ENCODE results near the gene NPM1. TPM values are rescaled to one million over a fixed set of nuclear protein-coding genes. Genes with fewer than 3 reads are reported as not detected.
"Not testable (repeated sequence)": the region's sequence is repeated elsewhere in the genome, so short reads cannot be mapped to it uniquely, and the experiment has no call there.

The NPM1 gene
- total RNA-seq, 1 experiment from 2014 or later, result 1,998 TPM

- Histone ChIP-seq H3K9me3 (ENCODE audit: low read depth, low read length, poor library complexity, severe bottlenecking) (no peaks in the 10 kb centered on the region), H3K4me1 (ENCODE audit: insufficient read depth, low read length, poor library complexity, severe bottlenecking) (peaks cover 7% of the 10 kb centered on the region), H3K4me3 (ENCODE audit: low read depth, low read length, poor library complexity, severe bottlenecking) (no peak overlapping the region), H3K27ac (ENCODE audit: low read depth, low read length, poor library complexity, severe bottlenecking) (no peak overlapping the region), H3K36me3 (ENCODE audit: insufficient read depth, low read length, poor library complexity, severe bottlenecking) (peaks cover 74% of the 10 kb centered on the region), H3K27me3 (replicated peaks; ENCODE audit: insufficient read depth, low read depth, low read length, poor library complexity) (no peaks in the 10 kb centered on the region)
- DNase-seq (ENCODE audit: low spot score), result no peak
- POLR2A ChIA-PET (ENCODE audit: low non-redundant PET), result no interaction called here
- TF ChIP-seq EZH2 (IDR thresholded peaks at IDR 0.05; ENCODE audit: borderline replicate concordance, low read depth, low read length, poor library complexity, severe bottlenecking), result no peak
- TF ChIP-seq CTCF (conservative IDR thresholded peaks at IDR 0.05; ENCODE audit: low read depth, low read length), result no peak
- intact Hi-C loops (cut with micrococcal nuclease; ENCODE audit: unreplicated experiment), result no loop called here
- CTCF ChIA-PET, result no interaction called here
- no TSS peak for BruUV-seq (replicated peaks)
These were observed 13.7 kb downstream of the NPM1 start for GRCh38 chr5:171401167-171401947.

- H3K27ac ChIP-seq (ENCODE audit: low read depth, low read length, poor library complexity, severe bottlenecking); H3K9me3 ChIP-seq (ENCODE audit: low read depth, low read length, poor library complexity, severe bottlenecking); DNase-seq (ENCODE audit: low spot score); H3K27me3 ChIP-seq (replicated peaks; ENCODE audit: insufficient read depth, low read depth, low read length, poor library complexity); BruUV-seq (replicated peaks); H3K4me1 ChIP-seq (ENCODE audit: insufficient read depth, low read length, poor library complexity, severe bottlenecking); intact Hi-C loops (cut with micrococcal nuclease; ENCODE audit: unreplicated experiment); CTCF ChIA-PET; POLR2A ChIA-PET (ENCODE audit: low non-redundant PET); H3K4me3 ChIP-seq (ENCODE audit: low read depth, low read length, poor library complexity, severe bottlenecking): not testable (repeated sequence)
- peaks cover 74% of the 10 kb centered on the region for H3K36me3 ChIP-seq (ENCODE audit: insufficient read depth, low read length, poor library complexity, severe bottlenecking)
These were observed 15.1 kb downstream of the NPM1 start for GRCh38 chr5:171402751-171403150.

- no peak overlapping the region for H3K27ac ChIP-seq (ENCODE audit: low read depth, low read length, poor library complexity, severe bottlenecking)
- BruUV-seq (replicated peaks), result TSS peak; percentile 0
- H3K27me3 ChIP-seq (replicated peaks; ENCODE audit: insufficient read depth, low read depth, low read length, poor library complexity), result no peaks in the 10 kb centered on the region
- peak; percentile 61 for TF ChIP-seq CTCF (conservative IDR thresholded peaks at IDR 0.05; ENCODE audit: low read depth, low read length)
- no peak for TF ChIP-seq EZH2 (IDR thresholded peaks at IDR 0.05; ENCODE audit: borderline replicate concordance, low read depth, low read length, poor library complexity, severe bottlenecking)
- intact Hi-C loops (cut with micrococcal nuclease; ENCODE audit: unreplicated experiment), result no loop called here
- peaks cover 73% of the 10 kb centered on the region for H3K36me3 ChIP-seq (ENCODE audit: insufficient read depth, low read length, poor library complexity, severe bottlenecking)
- no peak overlapping the region for H3K4me3 ChIP-seq (ENCODE audit: low read depth, low read length, poor library complexity, severe bottlenecking)
- ChIA-PET CTCF (interaction anchor here (0.6 kb wide), 1 partner anchor 578 kb away, joined by 5 read pairs; no protein-coding TSS in a partner anchor), POLR2A (ENCODE audit: low non-redundant PET) (interaction anchor here (0.6 kb wide), 1 partner anchor 541 kb away, joined by 4 read pairs; no protein-coding TSS in a partner anchor)
- H3K4me1 ChIP-seq (ENCODE audit: insufficient read depth, low read length, poor library complexity, severe bottlenecking), result peaks cover 7% of the 10 kb centered on the region
- H3K9me3 ChIP-seq (ENCODE audit: low read depth, low read length, poor library complexity, severe bottlenecking), result no peaks in the 10 kb centered on the region
- DNase-seq (ENCODE audit: low spot score), result peak; percentile 59
These were observed 18.0 kb downstream of the NPM1 start for GRCh38 chr5:171405615-171406014.

GRCh38 chr5:171407234-171407633 is 19.6 kb downstream of the NPM1 start:
- no peak for TF ChIP-seq CTCF (conservative IDR thresholded peaks at IDR 0.05; ENCODE audit: low read depth, low read length)
- no peak for TF ChIP-seq EZH2 (IDR thresholded peaks at IDR 0.05; ENCODE audit: borderline replicate concordance, low read depth, low read length, poor library complexity, severe bottlenecking)
- ChIA-PET CTCF (no interaction called here), POLR2A (ENCODE audit: low non-redundant PET) (no interaction called here)
- no peak overlapping the region for H3K4me3 ChIP-seq (ENCODE audit: low read depth, low read length, poor library complexity, severe bottlenecking)
- BruUV-seq (replicated peaks), result TSS peak; percentile 10
- H3K4me1 ChIP-seq (ENCODE audit: insufficient read depth, low read length, poor library complexity, severe bottlenecking), result peaks cover 7% of the 10 kb centered on the region
- no peak overlapping the region for H3K27ac ChIP-seq (ENCODE audit: low read depth, low read length, poor library complexity, severe bottlenecking)
- intact Hi-C loops (cut with micrococcal nuclease; ENCODE audit: unreplicated experiment), result no loop called here
- peaks cover 73% of the 10 kb centered on the region for H3K36me3 ChIP-seq (ENCODE audit: insufficient read depth, low read length, poor library complexity, severe bottlenecking)
- no peaks in the 10 kb centered on the region for H3K27me3 ChIP-seq (replicated peaks; ENCODE audit: insufficient read depth, low read depth, low read length, poor library complexity)
- DNase-seq (ENCODE audit: low spot score), result no peak
- no peaks in the 10 kb centered on the region for H3K9me3 ChIP-seq (ENCODE audit: low read depth, low read length, poor library complexity, severe bottlenecking)
